KMS-11 (cell line): Measurements from ENCODE around the gene CFAP410.

Experiments
- H2AFZ ChIP-seq: fragments of 200-600 bp; sonication (generic); 2 replicates; pipeline ENCODE4 v1.6.1; 2016; ENCODE audit warnings: antibody characterized with exemption, mixed run types, low read depth
- H3K27ac ChIP-seq: fragments of 200-600 bp; sonication (generic); 2 replicates; pipeline ENCODE4 v1.6.1; 2016; ENCODE audit warnings: mild to moderate bottlenecking, mixed run types
- H3K27me3 ChIP-seq: fragments of 200-600 bp; sonication (generic); 2 replicates; pipeline ENCODE4 v1.6.1; 2017; ENCODE audit warnings: mild to moderate bottlenecking, low read depth, mixed run types, moderate library complexity; ENCODE audit not compliant: insufficient read depth
- H3K36me3 ChIP-seq: fragments of 200-600 bp; sonication (generic); 2 replicates; pipeline ENCODE4 v1.6.1; 2017; ENCODE audit warnings: mild to moderate bottlenecking, mixed run types; ENCODE audit not compliant: insufficient read depth
- H3K4me1 ChIP-seq: fragments of 200-600 bp; sonication (generic); 2 replicates; pipeline ENCODE4 v1.6.1; 2016; ENCODE audit warnings: mild to moderate bottlenecking, low read depth, mixed run types; ENCODE audit not compliant: poor library complexity, severe bottlenecking
- H3K4me2 ChIP-seq: fragments of 200-600 bp; sonication (generic); 2 replicates; pipeline ENCODE4 v1.7.0; 2016; ENCODE audit warnings: mild to moderate bottlenecking, mixed run types
- H3K4me3 ChIP-seq: fragments of 200-600 bp; sonication (generic); IDR thresholded peaks from 2 replicates; pipeline ENCODE4 v1.6.1; 2017; ENCODE audit warnings: low read depth, low read length, mixed read lengths; ENCODE audit not compliant: insufficient read depth
- H3K79me2 ChIP-seq: fragments of 200-600 bp; sonication (generic); 2 replicates; pipeline ENCODE4 v1.6.1; 2016; ENCODE audit warnings: low read depth, mixed run types; ENCODE audit not compliant: insufficient read depth
- H3K9ac ChIP-seq: fragments of 200-600 bp; sonication (generic); 2 replicates; pipeline ENCODE4 v1.6.1; 2016; ENCODE audit warnings: mild to moderate bottlenecking, mixed run types
- H4K20me1 ChIP-seq: fragments of 200-600 bp; sonication (generic); 2 replicates; pipeline ENCODE4 v1.6.1; 2016; ENCODE audit warnings: mild to moderate bottlenecking, mixed run types; ENCODE audit not compliant: insufficient read depth
- CTCF ChIP-seq: fragments of 200-600 bp; sonication (generic); conservative IDR thresholded peaks from 2 replicates; pipeline ENCODE4 v1.6.1; 2017; ENCODE audit warnings: low read depth, mild to moderate bottlenecking, antibody characterized with exemption, low read length, moderate library complexity, mixed read lengths

Gene CFAP410

GRCh38 chr21:44375761-44376241 is 36.6 kb upstream of the CFAP410 start:
- Histone ChIP-seq H2AFZ (no peak overlapping the region), H3K9ac (no peak overlapping the region), H4K20me1 (no peaks in the 10 kb centered on the region), H3K36me3 (no peaks in the 10 kb centered on the region), H3K79me2 (no peaks in the 10 kb centered on the region), H3K4me1 (no peaks in the 10 kb centered on the region), H3K4me2 (no peak overlapping the region), H3K4me3 (no peak overlapping the region), H3K27ac (no peak overlapping the region), H3K27me3 (peaks cover 89% of the 10 kb centered on the region)
- no peak for TF ChIP-seq CTCF

GRCh38 chr21:44375281-44375651 is 36.1 kb upstream of the CFAP410 start:
- H3K4me2 ChIP-seq: no peak overlapping the region
- no peaks in the 10 kb centered on the region for H4K20me1 ChIP-seq
- H3K79me2 ChIP-seq: no peaks in the 10 kb centered on the region
- no peaks in the 10 kb centered on the region for H3K4me1 ChIP-seq
- H2AFZ ChIP-seq: no peak overlapping the region
- H3K9ac ChIP-seq: no peak overlapping the region
- no peak overlapping the region for H3K4me3 ChIP-seq
- H3K27ac ChIP-seq: no peak overlapping the region
- TF ChIP-seq CTCF: no peak
- H3K36me3 ChIP-seq: no peaks in the 10 kb centered on the region
- peaks cover 88% of the 10 kb centered on the region for H3K27me3 ChIP-seq

GRCh38 chr21:44374601-44375280 is 35.6 kb upstream of the CFAP410 start:
- Histone ChIP-seq H3K4me1 (no peaks in the 10 kb centered on the region), H3K4me3 (no peak overlapping the region), H2AFZ (no peak overlapping the region), H3K27ac (no peak overlapping the region), H3K36me3 (no peaks in the 10 kb centered on the region), H3K9ac (no peak overlapping the region), H3K4me2 (no peak overlapping the region), H3K27me3 (peaks cover 83% of the 10 kb centered on the region), H3K79me2 (no peaks in the 10 kb centered on the region), H4K20me1 (no peaks in the 10 kb centered on the region)
- TF ChIP-seq CTCF: no peak

GRCh38 chr21:44372616-44373015 is 33.4 kb upstream of the CFAP410 start:
- no peaks in the 10 kb centered on the region for H4K20me1 ChIP-seq
- peaks cover 69% of the 10 kb centered on the region for H3K27me3 ChIP-seq
- no peak overlapping the region for H3K9ac ChIP-seq
- no peaks in the 10 kb centered on the region for H3K36me3 ChIP-seq
- H3K4me2 ChIP-seq: no peak overlapping the region
- no peaks in the 10 kb centered on the region for H3K4me1 ChIP-seq
- no peak overlapping the region for H2AFZ ChIP-seq
- no peak overlapping the region for H3K4me3 ChIP-seq
- H3K27ac ChIP-seq: no peak overlapping the region
- TF ChIP-seq CTCF: no peak
- no peaks in the 10 kb centered on the region for H3K79me2 ChIP-seq
